ENCODE data around the gene CRB2.

CRB2 gene

DNA sequence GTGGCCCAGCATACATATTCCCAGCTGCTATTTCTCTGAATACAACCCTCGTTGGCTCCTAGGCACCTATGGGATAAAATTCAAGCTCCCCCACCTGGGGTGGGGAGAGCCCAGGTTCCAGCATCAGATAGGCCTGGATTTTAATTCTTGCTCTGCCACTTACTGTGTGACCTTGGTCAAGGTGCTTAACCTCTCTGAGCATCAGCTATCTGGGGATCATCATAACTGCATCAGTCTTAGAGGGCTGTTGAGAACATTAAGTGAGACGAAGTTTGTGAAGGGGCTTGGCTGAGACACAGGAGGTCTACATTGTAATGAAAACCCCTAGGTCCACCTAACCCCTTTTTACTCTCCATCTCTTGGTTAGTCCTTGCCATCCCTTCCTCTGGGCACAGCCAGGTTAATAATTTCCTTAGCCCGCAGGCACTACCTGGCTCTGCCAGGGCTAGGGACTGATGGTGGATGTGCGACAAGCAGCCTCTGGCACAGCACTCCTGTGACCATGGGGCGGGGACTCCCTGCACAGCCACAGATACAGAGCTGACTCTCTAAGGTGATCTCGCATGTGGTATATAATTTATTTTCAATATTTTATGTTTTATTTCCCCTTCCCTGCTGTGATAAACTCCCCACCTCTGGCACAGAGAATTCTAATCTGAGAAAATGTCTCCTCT is 68.7 kb downstream of the CRB2 start:
- DNase-seq = no peak

DNA sequence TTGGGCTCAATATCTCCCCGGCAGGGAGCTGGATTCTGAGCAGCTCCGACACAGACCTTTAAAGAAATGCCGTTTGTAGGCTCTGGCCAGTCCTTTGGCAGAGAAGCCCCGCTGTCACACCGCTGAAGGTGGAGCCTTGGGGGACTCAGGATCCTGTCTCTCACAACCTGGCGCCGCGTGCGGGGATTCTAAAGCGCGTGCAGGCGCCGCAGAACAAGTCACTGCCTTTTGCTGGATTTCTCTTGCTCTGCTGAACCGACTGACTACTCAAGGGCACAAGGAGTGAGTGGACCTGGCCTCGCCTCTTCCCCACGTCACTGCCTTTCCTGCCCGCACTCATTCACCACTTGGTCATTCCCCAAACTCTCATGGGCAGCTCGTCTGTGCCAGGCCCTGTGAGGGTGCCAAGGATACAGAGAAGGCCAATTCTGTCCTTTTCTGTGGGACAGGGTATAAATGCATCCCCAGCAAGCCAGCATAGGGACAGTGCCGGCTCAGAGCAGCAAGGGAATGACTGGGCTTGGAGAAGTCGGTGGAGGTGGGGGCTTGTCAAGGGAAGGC is 69.3 kb downstream of the CRB2 start:
- DNase-seq = no peak

DNA sequence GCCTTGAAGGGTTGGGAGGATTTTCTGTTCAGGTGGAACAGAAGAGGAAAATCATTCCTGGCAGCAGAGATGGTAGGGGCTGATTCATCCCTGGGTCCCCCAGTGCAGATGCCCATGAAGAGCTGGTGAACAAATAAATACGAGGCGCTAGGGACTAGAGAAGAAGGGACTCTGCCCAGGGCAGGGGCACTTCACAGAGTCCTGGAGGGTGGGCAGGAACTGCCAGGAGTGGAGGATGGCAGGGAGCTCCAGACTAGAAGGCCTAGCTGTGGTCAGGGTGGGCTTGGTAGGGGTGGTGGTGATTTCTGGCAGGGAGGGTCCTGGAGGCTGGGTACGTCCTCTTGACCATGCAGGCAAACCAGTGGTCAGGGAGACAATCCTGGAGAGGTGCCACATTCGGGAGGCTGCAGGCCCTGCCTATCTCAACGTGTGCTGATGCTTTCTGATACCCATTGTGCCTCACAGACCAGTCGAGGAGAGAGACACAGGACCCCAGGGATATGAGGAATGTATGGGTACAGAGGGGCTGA is 69.9 kb downstream of the CRB2 start:
- DNase-seq = no peak

DNA sequence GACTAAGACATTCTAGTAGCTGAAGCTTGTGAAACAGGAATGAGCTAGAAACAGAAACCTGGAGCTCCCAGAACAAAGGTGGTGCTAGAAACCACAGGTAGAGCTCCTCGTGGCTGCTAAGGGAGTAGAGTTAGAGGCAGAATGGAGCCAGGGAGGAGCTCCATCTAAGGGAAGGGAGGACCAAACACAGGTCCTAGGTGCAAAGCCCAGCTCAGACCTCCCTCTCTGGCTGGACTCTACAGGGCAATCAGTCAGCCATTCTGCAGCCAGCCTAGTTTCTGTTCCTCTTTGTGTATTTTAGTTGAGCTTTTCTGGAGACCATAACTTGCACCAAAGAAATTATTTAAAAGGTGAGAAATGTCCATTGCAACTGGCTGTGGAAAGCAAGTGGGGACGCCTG is 70.4 kb downstream of the CRB2 start:
- DNase-seq = no peak
